ENCODE data around the gene SRSF5. TPM values are rescaled to one million over a fixed set of nuclear protein-coding genes. Genes with fewer than 3 reads are reported as not detected.
A peak's percentile ranks its signal among the peaks of the same experiment; 100 is the strongest.

SRSF5 gene
- total and polyA plus RNA-seq, 2 of the 13 experiments (the other 11 are each of a cell fraction or from before 2014, with no cell fraction given) = 189 to 277 TPM

DNA sequence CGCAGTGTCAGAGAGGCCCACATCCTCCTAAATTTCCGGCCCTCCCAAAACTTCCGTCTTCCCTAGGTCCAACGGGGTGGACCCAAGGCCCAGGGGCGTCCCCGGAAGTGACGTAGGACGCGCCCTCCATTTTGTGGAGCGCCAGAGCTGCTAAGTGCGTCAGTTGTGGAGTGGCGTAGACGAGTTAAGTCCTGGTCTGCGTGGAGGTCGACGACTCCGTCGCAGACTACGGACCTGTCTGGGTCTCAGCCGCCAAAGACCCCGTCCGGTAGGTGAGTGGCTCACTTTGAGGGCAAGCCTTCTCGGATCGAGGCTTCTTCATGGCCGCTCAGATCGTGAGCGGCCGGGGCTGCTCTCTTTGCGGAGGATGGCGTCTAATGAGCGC is at the start of gene SRSF5 (continued):
- TF ChIP-seq, protein P1, sequence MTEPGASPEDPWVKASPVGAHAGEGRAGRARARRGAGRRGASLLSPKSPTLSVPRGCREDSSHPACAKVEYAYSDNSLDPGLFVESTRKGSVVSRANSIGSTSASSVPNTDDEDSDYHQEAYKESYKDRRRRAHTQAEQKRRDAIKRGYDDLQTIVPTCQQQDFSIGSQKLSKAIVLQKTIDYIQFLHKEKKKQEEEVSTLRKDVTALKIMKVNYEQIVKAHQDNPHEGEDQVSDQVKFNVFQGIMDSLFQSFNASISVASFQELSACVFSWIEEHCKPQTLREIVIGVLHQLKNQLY (CRISPR knock-in tag; IDR thresholded peaks at IDR 0.05) = 0 out of 2 replicates have a peak, but pooled peaks have one; percentile 16
- TF ChIP-seq FOXA3 (CRISPR knock-in tag; IDR thresholded peaks at IDR 0.05) (peak; percentile 82), SNAPC2 (CRISPR knock-in tag; IDR thresholded peaks at IDR 0.05) (peak; percentile 16; the same call in 1 of the 2 replicates), ZBTB3 (CRISPR knock-in tag; IDR thresholded peaks at IDR 0.05; ENCODE audit: borderline replicate concordance, low read depth) (no peak), ATM (IDR thresholded peaks at IDR 0.05; ENCODE audit: borderline replicate concordance) (no peak), TBL1XR1 (IDR thresholded peaks at IDR 0.05; ENCODE audit: borderline replicate concordance, low read length, partially characterized antibody) (peak; percentile 72), PAWR (CRISPR knock-in tag; IDR thresholded peaks at IDR 0.05; ENCODE audit: borderline replicate concordance) (no peak), SRSF1 (optimal IDR thresholded peaks at IDR 0.05; ENCODE audit: low read depth, low read length) (peak; percentile 82), SAFB2 (CRISPR knock-in tag; IDR thresholded peaks at IDR 0.05; ENCODE audit: borderline replicate concordance, low read depth) (peak; percentile 51; the same call in 1 of the 2 replicates), ZNF121 (CRISPR knock-in tag; IDR thresholded peaks at IDR 0.05) (0 out of 2 replicates have a peak, but pooled peaks have one; percentile 52), ZNF180 (CRISPR knock-in tag; IDR thresholded peaks at IDR 0.05; ENCODE audit: borderline replicate concordance, low read depth) (peak; percentile 85; the same call in 1 of the 2 replicates), SP140L (CRISPR knock-in tag; IDR thresholded peaks at IDR 0.05; ENCODE audit: borderline replicate concordance) (0 out of 2 replicates have a peak, but pooled peaks have one; percentile 26), HOXA5 (CRISPR knock-in tag; IDR thresholded peaks at IDR 0.05) (peak; percentile 77), ZFP82 (CRISPR knock-in tag; IDR thresholded peaks at IDR 0.05; ENCODE audit: borderline replicate concordance) (peak; percentile 98), MTA3 (CRISPR knock-in tag; IDR thresholded peaks at IDR 0.05) (no peak)
- TF ChIP-seq, protein P2, sequence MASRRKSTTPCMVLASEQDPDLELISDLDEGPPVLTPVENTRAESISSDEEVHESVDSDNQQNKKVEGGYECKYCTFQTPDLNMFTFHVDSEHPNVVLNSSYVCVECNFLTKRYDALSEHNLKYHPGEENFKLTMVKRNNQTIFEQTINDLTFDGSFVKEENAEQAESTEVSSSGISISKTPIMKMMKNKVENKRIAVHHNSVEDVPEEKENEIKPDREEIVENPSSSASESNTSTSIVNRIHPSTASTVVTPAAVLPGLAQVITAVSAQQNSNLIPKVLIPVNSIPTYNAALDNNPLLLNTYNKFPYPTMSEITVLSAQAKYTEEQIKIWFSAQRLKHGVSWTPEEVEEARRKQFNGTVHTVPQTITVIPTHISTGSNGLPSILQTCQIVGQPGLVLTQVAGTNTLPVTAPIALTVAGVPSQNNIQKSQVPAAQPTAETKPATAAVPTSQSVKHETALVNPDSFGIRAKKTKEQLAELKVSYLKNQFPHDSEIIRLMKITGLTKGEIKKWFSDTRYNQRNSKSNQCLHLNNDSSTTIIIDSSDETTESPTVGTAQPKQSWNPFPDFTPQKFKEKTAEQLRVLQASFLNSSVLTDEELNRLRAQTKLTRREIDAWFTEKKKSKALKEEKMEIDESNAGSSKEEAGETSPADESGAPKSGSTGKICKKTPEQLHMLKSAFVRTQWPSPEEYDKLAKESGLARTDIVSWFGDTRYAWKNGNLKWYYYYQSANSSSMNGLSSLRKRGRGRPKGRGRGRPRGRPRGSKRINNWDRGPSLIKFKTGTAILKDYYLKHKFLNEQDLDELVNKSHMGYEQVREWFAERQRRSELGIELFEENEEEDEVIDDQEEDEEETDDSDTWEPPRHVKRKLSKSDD (CRISPR knock-in tag; IDR thresholded peaks at IDR 0.05; ENCODE audit: low read depth) = peak; percentile 97
- TF ChIP-seq, protein P3, sequence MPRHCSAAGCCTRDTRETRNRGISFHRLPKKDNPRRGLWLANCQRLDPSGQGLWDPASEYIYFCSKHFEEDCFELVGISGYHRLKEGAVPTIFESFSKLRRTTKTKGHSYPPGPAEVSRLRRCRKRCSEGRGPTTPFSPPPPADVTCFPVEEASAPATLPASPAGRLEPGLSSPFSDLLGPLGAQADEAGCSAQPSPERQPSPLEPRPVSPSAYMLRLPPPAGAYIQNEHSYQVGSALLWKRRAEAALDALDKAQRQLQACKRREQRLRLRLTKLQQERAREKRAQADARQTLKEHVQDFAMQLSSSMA (CRISPR knock-in tag; IDR thresholded peaks at IDR 0.05) = 0 out of 2 replicates have a peak, but pooled peaks have one; percentile 34
- TF ChIP-seq, protein P4, sequence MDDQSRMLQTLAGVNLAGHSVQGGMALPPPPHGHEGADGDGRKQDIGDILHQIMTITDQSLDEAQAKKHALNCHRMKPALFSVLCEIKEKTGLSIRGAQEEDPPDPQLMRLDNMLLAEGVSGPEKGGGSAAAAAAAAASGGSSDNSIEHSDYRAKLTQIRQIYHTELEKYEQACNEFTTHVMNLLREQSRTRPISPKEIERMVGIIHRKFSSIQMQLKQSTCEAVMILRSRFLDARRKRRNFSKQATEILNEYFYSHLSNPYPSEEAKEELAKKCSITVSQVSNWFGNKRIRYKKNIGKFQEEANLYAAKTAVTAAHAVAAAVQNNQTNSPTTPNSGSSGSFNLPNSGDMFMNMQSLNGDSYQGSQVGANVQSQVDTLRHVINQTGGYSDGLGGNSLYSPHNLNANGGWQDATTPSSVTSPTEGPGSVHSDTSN (CRISPR knock-in tag; IDR thresholded peaks at IDR 0.05; ENCODE audit: borderline replicate concordance) = 0 out of 2 replicates have a peak, but pooled peaks have one; percentile 15
- TF ChIP-seq, protein P5, sequence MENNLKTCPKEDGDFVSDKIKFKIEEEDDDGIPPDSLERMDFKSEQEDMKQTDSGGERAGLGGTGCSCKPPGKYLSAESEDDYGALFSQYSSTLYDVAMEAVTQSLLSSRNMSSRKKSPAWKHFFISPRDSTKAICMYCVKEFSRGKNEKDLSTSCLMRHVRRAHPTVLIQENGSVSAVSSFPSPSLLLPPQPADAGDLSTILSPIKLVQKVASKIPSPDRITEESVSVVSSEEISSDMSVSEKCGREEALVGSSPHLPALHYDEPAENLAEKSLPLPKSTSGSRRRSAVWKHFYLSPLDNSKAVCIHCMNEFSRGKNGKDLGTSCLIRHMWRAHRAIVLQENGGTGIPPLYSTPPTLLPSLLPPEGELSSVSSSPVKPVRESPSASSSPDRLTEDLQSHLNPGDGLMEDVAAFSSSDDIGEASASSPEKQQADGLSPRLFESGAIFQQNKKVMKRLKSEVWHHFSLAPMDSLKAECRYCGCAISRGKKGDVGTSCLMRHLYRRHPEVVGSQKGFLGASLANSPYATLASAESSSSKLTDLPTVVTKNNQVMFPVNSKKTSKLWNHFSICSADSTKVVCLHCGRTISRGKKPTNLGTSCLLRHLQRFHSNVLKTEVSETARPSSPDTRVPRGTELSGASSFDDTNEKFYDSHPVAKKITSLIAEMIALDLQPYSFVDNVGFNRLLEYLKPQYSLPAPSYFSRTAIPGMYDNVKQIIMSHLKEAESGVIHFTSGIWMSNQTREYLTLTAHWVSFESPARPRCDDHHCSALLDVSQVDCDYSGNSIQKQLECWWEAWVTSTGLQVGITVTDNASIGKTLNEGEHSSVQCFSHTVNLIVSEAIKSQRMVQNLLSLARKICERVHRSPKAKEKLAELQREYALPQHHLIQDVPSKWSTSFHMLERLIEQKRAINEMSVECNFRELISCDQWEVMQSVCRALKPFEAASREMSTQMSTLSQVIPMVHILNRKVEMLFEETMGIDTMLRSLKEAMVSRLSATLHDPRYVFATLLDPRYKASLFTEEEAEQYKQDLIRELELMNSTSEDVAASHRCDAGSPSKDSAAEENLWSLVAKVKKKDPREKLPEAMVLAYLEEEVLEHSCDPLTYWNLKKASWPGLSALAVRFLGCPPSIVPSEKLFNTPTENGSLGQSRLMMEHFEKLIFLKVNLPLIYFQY (CRISPR knock-in tag; IDR thresholded peaks at IDR 0.05; ENCODE audit: borderline replicate concordance) = peak; percentile 73; the same call in 1 of the 2 replicates

All from HepG2 (cell line).